Activated CD8-positive, alpha-beta memory T cell treated with anti-CD3 and anti-CD28 coated beads, Interleukin-2, amount 50 U/mL, for 4 hours (primary cell): Measurements from ENCODE around the gene MAN2A2.
"Not testable (repeated sequence)": the region's sequence is repeated elsewhere in the genome, so short reads cannot be mapped to it uniquely, and the experiment has no call there.

ENCODE experiments used
- DNase-seq: peaks from one replicate; pipeline ENCODE4 v3.0.0-alpha.2; 2020

MAN2A2 gene

DNA sequence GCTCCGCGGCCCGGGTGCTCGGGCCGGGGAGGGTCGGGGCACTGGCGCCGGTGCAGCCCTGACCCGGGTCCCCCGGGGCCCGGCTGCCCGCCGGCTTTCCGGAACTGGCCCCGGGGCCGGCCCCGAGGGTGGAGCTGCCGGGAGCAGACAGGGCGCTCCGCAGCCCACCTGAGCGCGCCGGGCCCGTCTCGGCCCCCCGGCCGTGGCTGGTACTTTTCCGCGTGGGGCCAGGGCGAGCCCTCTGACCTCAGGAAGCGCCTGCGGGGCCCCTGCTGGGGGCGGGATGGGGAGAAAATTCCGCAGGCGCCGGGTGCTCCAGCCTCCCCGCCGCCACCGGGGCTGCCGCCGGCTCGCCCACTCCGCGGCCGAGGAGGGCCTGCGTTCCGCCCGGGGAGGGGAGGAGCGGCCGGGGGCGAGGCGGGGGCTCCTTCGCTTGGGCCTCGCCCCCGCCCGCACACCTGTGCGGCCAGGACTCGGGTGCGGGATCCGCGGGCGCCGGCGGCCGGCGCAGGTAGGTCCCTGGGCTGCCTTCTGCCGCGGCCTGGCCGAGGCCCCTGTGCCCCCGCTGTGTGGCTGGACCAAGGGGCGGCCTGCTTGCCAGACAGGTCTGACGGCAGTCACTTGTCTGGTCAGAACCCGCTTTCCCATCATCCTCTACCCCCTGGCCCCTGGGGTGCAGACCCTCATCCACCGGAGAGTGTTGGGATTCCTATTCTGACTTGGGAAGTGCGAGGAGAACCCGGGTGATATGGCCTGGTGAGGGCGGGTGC is 31.2 kb upstream of the MAN2A2 start:
- no peak for DNase-seq

DNA sequence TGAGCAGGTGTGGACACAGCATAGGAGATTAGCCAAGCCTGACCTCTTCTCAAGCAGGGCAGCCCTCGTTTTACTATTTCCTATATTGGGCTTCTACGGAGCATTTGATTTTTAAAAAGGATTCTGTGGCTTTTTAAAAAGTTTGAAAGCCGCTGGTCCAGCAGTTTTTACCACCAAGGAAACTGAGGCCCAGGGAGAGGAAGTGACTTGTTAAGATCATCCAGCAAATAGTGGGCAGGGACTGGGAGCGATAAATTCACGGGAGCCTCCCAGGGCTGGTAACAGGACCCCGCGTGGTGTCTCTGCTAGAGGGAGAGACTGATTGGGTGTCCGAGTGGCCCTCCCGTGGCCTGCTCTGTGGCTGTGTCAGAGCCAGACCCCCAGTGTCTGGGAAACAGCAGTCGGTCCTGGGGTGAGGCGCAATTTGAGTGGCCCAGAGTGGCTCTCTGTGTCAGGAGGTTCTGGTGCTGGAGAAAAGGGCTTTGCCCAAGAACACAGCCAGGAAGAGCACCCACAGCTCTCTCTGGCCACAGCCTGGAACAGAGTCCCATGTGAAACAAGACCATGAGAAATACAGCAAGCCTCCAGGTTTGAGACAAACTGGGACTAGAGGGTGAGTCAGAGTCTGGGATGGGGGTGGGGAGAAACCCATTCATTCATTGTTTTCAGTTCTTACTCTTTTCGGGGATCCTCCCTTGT is 30.5 kb upstream of the MAN2A2 start:
- DNase-seq: peak; percentile 54

DNA sequence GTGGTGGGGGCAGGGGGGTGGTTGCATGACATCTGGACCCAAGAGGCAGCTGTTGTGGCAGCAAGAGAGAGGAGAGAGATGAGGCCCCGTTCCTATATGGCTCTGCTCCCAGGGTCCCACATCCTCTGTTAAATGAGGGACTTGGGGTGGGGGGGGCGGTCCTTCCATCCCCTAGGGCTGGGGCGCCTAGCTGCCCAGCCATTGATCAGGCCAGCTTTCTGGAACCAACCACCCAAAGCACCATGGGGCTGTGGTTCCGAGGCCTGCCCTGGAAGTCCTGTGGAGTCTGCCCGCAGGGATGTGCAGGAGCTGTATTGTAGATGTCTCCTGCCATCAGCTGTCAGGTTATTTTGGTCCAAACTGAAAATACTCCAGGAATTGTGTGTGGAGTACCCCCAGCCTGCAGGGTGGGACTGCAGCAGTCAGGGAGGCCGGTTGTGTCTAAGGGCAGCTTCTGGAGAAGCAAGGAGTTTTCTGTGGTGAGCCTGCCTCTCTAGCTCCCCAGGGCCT is 29.6 kb upstream of the MAN2A2 start:
- no peak for DNase-seq

DNA sequence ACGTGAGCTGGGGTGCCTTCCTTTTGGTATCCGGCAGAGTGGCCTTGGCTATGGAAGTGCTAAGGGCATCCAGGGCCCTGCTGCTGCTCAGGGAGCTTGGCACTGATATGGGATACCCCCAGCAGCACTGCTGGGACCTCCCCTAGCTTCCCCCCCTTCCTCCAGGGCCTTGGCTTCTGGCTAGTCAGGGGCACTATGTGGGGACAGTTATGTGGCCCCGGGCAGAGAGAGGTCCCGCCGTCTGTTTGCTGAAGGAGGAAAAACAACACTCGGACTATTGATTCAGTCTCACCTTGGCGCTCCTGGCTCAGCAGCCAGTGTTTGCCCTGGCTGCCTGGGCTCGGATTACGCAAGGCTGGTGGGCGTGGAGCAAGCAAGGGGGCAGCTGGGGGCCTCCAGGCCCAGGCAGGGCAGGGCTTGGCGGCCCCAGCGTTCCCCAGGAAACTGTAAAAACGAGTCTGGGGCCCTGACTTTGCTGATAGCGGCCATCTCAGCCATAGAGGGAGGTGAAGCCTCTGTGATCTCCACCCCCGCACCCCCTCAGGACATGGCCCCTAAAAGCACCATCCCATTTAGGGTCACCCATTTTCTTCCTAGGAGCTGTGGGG is 29.0 kb upstream of the MAN2A2 start:
- no peak for DNase-seq

DNA sequence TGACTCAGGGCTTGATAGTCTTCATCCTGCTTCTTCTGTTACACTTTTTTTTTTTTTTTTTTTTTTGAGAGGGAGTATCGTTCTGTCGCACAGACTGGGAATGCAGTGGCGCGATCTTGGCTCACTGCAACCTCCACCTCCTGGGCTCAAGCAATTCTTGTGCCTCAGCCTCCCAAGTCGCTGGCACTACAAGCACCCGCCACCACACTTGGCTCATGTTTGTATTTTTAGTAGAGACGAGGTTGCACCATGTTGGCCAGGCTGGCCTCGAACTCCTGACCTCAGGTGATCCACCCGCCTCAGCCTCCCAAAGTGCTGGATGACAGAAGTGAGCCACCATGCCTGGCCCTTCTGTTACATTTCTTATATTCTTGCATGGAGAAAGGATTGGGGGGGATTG is 28.1 kb upstream of the MAN2A2 start:
- DNase-seq: not testable (repeated sequence)

DNA sequence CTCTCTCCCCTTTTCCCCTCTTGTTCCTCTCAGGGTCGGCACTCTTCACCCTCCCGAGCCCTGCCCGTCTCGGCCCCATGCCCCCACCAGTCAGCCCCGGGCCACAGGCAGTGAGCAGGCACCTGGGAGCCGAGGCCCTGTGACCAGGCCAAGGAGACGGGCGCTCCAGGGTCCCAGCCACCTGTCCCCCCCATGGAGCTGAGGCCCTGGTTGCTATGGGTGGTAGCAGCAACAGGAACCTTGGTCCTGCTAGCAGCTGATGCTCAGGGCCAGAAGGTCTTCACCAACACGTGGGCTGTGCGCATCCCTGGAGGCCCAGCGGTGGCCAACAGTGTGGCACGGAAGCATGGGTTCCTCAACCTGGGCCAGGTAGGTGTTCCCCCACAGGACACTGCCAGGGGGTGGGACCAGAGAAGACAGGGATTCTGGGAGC is 27.5 kb upstream of the MAN2A2 start:
- no peak for DNase-seq

DNA sequence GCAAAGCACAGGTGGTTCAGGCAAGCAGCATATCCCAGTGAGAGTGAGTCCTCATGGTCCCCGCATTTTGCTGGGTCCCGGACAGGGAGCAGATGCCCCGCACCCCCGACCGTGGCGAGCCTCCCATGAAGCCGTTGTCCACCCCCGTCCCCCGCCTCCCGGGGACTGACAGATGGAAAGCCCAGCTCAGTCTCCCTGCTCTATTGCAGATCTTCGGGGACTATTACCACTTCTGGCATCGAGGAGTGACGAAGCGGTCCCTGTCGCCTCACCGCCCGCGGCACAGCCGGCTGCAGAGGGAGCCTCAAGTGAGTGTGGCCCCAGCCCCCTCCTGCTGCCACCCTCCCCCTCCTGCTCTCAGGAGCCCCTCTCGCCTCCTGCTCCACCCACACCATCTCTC is 27.1 kb upstream of the MAN2A2 start:
- DNase-seq: no peak

DNA sequence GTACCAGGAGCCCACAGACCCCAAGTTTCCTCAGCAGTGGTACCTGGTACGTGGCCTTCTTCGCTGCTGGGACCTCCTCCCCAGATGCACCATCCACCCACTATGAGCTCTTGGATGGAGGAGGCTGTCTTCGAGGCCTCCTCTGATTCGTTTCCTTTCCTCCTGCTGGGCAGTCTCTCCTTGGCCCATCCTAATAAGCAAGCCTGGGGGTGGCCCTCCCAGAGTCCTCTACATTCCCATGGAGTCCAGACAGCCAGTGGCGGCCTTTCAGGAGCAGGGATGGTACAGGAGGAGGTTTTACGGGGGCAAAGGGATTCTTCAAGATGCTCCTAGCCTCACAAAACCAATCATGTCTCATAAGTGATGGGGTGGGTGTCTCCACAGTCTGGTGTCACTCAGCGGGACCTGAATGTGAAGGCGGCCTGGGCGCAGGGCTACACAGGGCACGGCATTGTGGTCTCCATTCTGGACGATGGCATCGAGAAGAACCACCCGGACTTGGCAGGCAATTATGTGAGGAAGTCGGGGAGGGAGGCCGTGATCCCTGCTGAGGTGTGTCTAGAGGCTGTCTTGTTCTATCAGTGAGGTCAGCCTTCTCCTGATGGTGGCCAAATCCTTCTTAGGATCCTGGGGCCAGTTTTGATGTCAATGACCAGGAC is 26.5 kb upstream of the MAN2A2 start:
- DNase-seq: no peak

DNA sequence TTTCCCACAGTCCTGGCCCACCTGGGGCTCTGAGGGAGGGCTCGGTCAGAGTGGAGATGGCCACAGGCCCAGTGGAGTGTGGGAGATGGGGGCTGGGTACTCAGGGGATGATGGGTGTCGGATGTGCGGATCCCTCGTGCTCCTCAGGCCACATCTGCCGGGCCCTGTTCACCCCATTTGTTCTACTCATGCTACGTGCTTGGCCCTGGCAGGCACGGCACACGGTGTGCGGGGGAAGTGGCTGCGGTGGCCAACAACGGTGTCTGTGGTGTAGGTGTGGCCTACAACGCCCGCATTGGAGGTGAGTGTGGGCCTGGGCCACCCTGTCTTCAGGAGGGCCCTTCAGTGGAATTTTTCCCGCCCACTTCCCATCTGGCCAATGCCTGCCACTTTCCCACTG is 25.8 kb upstream of the MAN2A2 start:
- no peak for DNase-seq

DNA sequence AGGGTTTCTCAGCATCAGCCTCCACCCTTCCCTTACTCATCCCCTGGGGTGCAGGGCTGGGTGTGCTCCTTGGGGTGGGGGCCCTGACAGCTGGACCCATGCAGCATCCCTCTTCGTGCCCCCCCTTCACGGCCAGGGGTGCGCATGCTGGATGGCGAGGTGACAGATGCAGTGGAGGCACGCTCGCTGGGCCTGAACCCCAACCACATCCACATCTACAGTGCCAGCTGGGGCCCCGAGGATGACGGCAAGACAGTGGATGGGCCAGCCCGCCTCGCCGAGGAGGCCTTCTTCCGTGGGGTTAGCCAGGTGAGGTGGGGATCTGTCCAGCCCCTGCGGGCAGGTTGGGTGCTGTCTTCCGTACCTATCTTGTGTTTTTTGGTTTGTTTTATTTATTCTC is 25.1 kb upstream of the MAN2A2 start:
- DNase-seq: no peak

DNA sequence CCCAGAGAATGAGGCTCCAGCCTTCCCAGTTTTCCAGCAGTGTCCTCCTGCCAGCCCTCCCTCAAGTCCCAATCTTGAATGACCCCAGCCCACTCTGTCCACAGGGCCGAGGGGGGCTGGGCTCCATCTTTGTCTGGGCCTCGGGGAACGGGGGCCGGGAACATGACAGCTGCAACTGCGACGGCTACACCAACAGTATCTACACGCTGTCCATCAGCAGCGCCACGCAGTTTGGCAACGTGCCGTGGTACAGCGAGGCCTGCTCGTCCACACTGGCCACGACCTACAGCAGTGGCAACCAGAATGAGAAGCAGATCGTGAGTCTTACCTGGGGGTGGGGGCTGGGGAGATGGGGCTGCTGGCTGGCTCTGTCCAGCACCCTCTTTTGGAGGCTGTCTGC is 24.4 kb upstream of the MAN2A2 start:
- DNase-seq: no peak

DNA sequence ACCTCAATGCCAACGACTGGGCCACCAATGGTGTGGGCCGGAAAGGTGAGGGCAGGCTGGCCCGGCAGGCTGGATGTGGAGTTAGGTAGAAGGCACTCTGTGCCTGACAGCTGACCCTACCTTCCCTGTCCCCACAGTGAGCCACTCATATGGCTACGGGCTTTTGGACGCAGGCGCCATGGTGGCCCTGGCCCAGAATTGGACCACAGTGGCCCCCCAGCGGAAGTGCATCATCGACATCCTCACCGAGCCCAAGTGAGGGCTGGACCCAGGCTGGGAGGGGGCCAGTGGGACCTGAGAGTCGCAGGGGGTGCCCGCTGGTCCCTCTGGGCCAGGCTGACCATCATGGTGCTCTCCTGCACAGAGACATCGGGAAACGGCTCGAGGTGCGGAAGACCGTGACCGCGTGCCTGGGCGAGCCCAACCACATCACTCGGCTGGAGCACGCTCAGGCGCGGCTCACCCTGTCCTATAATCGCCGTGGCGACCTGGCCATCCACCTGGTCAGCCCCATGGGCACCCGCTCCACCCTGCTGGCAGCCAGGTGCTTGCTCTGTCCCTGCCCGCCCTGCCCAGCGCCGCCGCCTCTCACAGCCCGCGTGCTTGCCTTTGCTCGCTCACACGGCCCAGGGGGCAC is 23.3 kb upstream of the MAN2A2 start:
- no peak for DNase-seq

DNA sequence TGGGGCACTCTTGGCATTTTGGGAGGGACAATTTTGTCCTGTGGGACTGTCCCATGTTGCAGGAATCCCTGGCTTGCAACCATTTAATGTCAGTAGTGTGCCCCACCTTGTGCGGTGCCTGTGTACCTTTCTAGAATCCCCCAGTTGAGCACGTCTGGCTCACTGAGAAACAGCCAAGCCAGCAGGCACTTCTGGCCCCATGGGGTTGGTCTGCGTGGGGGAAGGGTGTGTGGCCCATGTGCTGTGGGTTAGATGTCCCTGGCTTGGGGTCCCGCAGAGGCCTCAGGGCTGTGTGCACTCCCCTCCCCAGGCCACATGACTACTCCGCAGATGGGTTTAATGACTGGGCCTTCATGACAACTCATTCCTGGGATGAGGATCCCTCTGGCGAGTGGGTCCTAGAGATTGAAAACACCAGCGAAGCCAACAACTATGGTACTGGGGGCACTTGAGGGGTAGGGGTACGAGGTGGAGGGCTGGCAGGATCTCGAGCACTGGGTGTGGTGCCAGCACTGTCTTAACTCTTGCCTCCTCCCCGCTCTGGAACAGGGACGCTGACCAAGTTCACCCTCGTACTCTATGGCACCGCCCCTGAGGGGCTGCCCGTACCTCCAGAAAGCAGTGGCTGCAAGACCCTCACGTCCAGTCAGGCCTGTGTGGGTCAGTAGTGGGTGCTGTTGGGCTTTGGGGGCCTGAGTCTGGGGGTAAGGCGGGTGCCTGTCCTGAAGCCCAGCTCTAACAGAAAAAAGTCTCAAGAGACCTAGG is 22.5 kb upstream of the MAN2A2 start:
- DNase-seq: no peak

DNA sequence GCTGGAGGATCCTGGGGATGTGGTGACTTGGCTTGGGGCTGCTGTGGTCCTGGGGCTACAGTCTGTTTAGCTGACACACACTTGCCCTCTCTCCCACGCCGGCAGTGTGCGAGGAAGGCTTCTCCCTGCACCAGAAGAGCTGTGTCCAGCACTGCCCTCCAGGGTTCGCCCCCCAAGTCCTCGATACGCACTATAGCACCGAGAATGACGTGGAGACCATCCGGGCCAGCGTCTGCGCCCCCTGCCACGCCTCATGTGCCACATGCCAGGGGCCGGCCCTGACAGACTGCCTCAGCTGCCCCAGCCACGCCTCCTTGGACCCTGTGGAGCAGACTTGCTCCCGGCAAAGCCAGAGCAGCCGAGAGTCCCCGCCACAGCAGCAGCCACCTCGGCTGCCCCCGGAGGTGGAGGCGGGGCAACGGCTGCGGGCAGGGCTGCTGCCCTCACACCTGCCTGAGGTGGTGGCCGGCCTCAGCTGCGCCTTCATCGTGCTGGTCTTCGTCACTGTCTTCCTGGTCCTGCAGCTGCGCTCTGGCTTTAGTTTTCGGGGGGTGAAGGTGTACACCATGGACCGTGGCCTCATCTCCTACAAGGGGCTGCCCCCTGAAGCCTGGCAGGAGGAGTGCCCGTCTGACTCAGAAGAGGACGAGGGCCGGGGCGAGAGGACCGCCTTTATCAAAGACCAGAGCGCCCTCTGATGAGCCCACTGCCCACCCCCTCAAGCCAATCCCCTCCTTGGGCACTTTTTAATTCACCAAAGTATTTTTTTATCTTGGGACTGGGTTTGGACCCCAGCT is 21.7 kb upstream of the MAN2A2 start:
- DNase-seq: no peak

DNA sequence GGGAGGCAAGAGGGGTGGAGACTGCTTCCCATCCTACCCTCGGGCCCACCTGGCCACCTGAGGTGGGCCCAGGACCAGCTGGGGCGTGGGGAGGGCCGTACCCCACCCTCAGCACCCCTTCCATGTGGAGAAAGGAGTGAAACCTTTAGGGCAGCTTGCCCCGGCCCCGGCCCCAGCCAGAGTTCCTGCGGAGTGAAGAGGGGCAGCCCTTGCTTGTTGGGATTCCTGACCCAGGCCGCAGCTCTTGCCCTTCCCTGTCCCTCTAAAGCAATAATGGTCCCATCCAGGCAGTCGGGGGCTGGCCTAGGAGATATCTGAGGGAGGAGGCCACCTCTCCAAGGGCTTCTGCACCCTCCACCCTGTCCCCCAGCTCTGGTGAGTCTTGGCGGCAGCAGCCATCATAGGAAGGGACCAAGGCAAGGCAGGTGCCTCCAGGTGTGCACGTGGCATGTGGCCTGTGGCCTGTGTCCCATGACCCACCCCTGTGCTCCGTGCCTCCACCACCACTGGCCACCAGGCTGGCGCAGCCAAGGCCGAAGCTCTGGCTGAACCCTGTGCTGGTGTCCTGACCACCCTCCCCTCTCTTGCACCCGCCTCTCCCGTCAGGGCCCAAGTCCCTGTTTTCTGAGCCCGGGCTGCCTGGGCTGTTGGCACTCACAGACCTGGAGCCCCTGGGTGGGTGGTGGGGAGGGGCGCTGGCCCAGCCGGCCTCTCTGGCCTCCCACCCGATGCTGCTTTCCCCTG is 21.0 kb upstream of the MAN2A2 start:
- no peak for DNase-seq

DNA sequence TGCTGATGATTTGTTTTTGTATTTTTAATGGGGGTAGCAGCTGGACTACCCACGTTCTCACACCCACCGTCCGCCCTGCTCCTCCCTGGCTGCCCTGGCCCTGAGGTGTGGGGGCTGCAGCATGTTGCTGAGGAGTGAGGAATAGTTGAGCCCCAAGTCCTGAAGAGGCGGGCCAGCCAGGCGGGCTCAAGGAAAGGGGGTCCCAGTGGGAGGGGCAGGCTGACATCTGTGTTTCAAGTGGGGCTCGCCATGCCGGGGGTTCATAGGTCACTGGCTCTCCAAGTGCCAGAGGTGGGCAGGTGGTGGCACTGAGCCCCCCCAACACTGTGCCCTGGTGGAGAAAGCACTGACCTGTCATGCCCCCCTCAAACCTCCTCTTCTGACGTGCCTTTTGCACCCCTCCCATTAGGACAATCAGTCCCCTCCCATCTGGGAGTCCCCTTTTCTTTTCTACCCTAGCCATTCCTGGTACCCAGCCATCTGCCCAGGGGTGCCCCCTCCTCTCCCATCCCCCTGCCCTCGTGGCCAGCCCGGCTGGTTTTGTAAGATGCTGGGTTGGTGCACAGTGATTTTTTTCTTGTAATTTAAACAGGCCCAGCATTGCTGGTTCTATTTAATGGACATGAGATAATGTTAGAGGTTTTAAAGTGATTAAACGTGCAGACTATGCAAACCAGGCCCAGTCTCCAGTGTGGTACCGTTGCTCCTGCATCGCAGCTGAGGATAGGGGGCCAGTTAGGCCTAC is 20.1 kb upstream of the MAN2A2 start:
- no peak for DNase-seq

DNA sequence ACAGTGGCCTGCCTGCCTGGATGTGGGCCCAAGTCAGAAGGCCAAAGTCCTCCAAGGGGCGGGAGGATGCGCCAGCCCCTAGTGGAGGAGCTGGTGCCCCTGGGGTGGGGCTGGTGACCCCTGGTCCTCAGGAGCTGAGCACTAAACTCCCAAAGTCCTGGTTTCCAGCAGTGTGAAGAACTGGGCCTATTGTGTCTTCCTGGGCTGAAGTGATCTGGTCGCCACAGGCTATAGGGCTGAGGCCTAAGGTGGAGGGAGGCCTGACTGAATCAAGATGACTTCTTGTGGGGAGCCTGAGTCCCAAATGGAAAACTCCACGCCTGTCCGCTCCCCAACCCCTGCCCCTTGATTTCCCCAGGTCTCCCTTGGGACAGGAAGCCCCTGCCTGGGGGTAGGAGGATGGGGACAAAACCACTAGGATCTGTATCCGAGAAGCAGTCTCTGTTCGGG is 19.6 kb upstream of the MAN2A2 start:
- DNase-seq: no peak

DNA sequence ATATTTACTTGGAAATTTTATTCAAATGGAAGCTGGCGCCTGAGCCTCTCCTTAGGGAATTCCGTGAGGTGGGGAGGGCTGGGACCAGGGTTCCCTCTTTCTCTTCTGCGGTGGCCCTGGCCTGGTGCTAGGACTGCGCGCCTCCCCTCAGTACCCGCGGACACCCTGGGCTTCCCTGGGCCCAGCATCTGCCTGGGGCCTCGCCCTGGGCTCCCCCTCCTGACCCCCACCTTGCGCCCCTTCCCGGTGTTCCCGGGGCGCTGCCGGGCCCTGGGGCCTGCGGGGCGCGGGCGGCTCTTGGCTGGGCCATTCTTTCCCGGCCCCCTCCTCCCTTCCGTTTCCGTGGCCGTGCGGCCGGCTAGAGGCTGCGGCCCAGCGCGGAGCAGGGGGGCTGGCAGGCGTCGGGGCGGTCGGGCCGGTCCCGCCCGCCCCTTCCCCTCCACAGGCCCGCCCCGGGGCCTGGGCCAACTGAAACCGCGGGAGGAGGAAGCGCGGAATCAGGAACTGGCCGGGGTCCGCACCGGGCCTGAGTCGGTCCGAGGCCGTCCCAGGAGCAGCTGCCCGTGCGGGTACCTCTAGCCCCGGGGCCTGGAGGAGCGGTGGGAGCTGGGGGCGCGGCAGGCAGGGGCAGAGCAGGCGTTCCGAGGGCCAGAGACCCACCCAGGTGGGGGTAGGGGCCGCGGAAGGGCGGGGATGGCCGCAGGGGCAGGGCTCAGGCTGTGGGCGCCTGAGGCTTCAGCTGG is 19.0 kb upstream of the MAN2A2 start, which contains the start of gene FES:
FES (plus strand) TSS at position 529 of the 743 bp plus-strand sequence. CDS start 542 bp downstream, outside the sequence.
- no peak for DNase-seq
